B cell (primary cell): Measurements from ENCODE around the gene FLYWCH2. TPM values are rescaled to one million over a fixed set of nuclear protein-coding genes. Genes with fewer than 3 reads are reported as not detected.

ENCODE experiments used
- ATAC-seq: fragments of 200-7000 bp; cut with Tn5 transposase; one replicate; pipeline ENCODE4 v1.10.0; 2021; ENCODE audit warnings: low read depth, mild to moderate bottlenecking, moderate number of reproducible peaks, moderate library complexity
- CTCF ChIA-PET: fragments of 350-600 bp; sonication (Branson Sonifier 250); formaldehyde crosslinking; loops from one replicate; lab custom pipeline; 2021; ENCODE audit warnings: antibody characterized with exemption, inconsistent platforms; lab: Charles Lee
- POLR2A ChIA-PET: fragments of 350-600 bp; sonication (Branson Sonifier 250); formaldehyde crosslinking; loops from one replicate; lab custom pipeline; 2021; ENCODE audit warnings: antibody characterized with exemption; lab: Charles Lee
- DNase-seq: peaks from one replicate; pipeline ENCODE4 v3.0.0; 2013
- H2AFZ ChIP-seq: 2 replicates; pipeline ENCODE4 v1.6.1; 2012; ENCODE audit warnings: mild to moderate bottlenecking, low read depth, low read length; ENCODE audit not compliant: insufficient read depth, poor library complexity, severe bottlenecking
- H3K27ac ChIP-seq, 2 donors: 1 replicate in 1 of 2; 2 replicates in 1 of 2; pipeline ENCODE4 v1.5.1; 2012 to 2013; ENCODE audit warnings: low read length in 2 of 2, mild to moderate bottlenecking in 2 of 2, moderate library complexity in 1 of 2
- H3K27me3 ChIP-seq, 4 experiments: fragments of 200-600 bp in 1 of 4; sonication (generic) in 1 of 4; replicated peaks in 1 of 4; 1 replicate in 2 of 4; 2 replicates in 2 of 4; pipeline versions ENCODE4 v1.6.1 to v1.7.0; 2013 to 2016; ENCODE audit warnings: low read length in 3 of 4, mild to moderate bottlenecking in 2 of 4, mixed read lengths in 1 of 4, moderate library complexity in 1 of 4; ENCODE audit not compliant: insufficient read depth in 4 of 4, control insufficient read depth in 3 of 4; ENCODE audit errors: control extremely low read depth in 1 of 4
- H3K36me3 ChIP-seq, 2 experiments: replicated peaks in 1 of 2; 1 replicate in 1 of 2; 2 replicates in 1 of 2; pipeline versions ENCODE4 v1.6.1 to v1.7.1; 2013; ENCODE audit warnings: low read length in 1 of 2; ENCODE audit not compliant: insufficient read depth in 2 of 2, control insufficient read depth in 1 of 2; ENCODE audit errors: control extremely low read depth in 1 of 2, extremely low read depth in 1 of 2
- H3K4me1 ChIP-seq, 2 donors: fragments of 200-600 bp in 1 of 2; sonication (generic) in 1 of 2; 1 replicate in 1 of 2; 2 replicates in 1 of 2; pipeline versions ENCODE4 v1.5.1 to v1.6.1; 2013 to 2017; ENCODE audit warnings: low read length in 2 of 2; ENCODE audit not compliant: control insufficient read depth in 2 of 2, insufficient read depth in 2 of 2
- H3K4me2 ChIP-seq: replicated peaks from 2 replicates; pipeline ENCODE3; 2012; ENCODE audit warnings: mild to moderate bottlenecking, low read depth, low read length; ENCODE audit not compliant: poor library complexity, severe bottlenecking
- H3K4me3 ChIP-seq, 5 experiments: fragments of 200-600 bp in 1 of 5; sonication (generic) in 1 of 5; 1 replicate in 3 of 5; 2 replicates in 2 of 5; pipeline versions ENCODE4 v1.5.1 to v1.7.0; 2011 to 2016; ENCODE audit warnings: low read length in 4 of 5, mild to moderate bottlenecking in 4 of 5, low read depth in 2 of 5, control low read depth in 1 of 5, moderate library complexity in 1 of 5; ENCODE audit not compliant: insufficient read depth in 1 of 5; ENCODE audit errors: control extremely low read depth in 1 of 5, extremely low read depth in 1 of 5
- H3K79me2 ChIP-seq: fragments of 200-600 bp; sonication (generic); one replicate; pipeline ENCODE4 v1.6.0; 2016; ENCODE audit warnings: low read length; ENCODE audit not compliant: control insufficient read depth, insufficient read depth
- H3K9ac ChIP-seq: fragments of 200-600 bp; sonication (generic); 2 replicates; pipeline ENCODE4 v1.6.1; 2017; ENCODE audit warnings: mild to moderate bottlenecking, low read length, moderate library complexity
- H3K9me3 ChIP-seq, 3 donors: one replicate each; pipeline versions ENCODE4 v1.6.1 to v1.7.1; 2013; ENCODE audit warnings: low read length in 2 of 3; ENCODE audit not compliant: control insufficient read depth in 2 of 3, insufficient read depth in 1 of 3; ENCODE audit errors: control extremely low read depth in 1 of 3
- H4K20me1 ChIP-seq: 2 replicates; pipeline ENCODE4 v1.6.0; 2012; ENCODE audit warnings: mild to moderate bottlenecking, low read length; ENCODE audit not compliant: insufficient read depth, control insufficient read depth, poor library complexity, severe bottlenecking
- H3K27ac Mint-ChIP-seq: one replicate; pipeline ENCODE4 v1.8.0; 2021; ENCODE audit warnings: mixed read lengths
- H3K27me3 Mint-ChIP-seq: one replicate; pipeline ENCODE4 v1.8.0; 2021; ENCODE audit warnings: mixed read lengths
- H3K4me1 Mint-ChIP-seq: one replicate; pipeline ENCODE4 v1.8.0; 2021; ENCODE audit warnings: mixed read lengths
- H3K4me3 Mint-ChIP-seq: one replicate; pipeline ENCODE4 v1.8.0; 2021; ENCODE audit warnings: mixed read lengths
- H3K9me3 Mint-ChIP-seq: one replicate; pipeline ENCODE4 v1.8.0; 2022; ENCODE audit warnings: mixed read lengths; ENCODE audit not compliant: insufficient read depth
- CTCF ChIP-seq: fragments of 200-600 bp; IDR thresholded peaks from one replicate; pipeline ENCODE4 v1.8.0; 2022; ENCODE audit warnings: antibody characterized with exemption, mild to moderate bottlenecking
- EZH2 ChIP-seq: IDR thresholded peaks from 2 replicates; pipeline ENCODE4 v1.6.1; 2012; ENCODE audit warnings: borderline replicate concordance, low read depth, mild to moderate bottlenecking, moderate library complexity, low read length; ENCODE audit not compliant: insufficient read depth, poor library complexity, severe bottlenecking
- WGBS: methylation state at CpG from one replicate; pipeline ENCODE4 v1.1.5; 2013; ENCODE audit warnings: missing lambda C conversion rate; ENCODE audit not compliant: insufficient coverage; 5-methylcytosine and 5-hydroxymethylcytosine counted together
- intact Hi-C: fragments of 100-400 bp; cut with micrococcal nuclease; formaldehyde crosslinking; loops from one replicate; pipeline ENCODE4 v1.10.0; 2022
- polyA plus RNA-seq: library from polyadenylated mRNA; depleted of rRNA; stranded (reverse); fragments of >200 nt; gene quantifications from 2 replicates; pipeline ENCODE4 v1.2.3, GENCODE V29; 2012
- total RNA-seq, 2 donors: library from RNA; stranded (reverse); fragments of 120-200 nt in 1 of 2; gene quantifications; 1 replicate in 1 of 2; 2 replicates in 1 of 2; pipeline versions ENCODE4 v1.2.3 to v1.2.4, GENCODE V29; 2013 to 2022

The FLYWCH2 gene
- total and polyA plus RNA-seq, 2 donors (not counting 1 experiment from before 2014, with no cell fraction given): 22.3 to 24.1 TPM

GRCh38 chr16:2925951-2926649 lies 43.1 kb downstream of the FLYWCH2 start:
- Histone ChIP-seq H3K4me2 (no peak overlapping the region), H2AFZ (no peak overlapping the region), H4K20me1 (peaks cover 5% of the 10 kb centered on the region), H3K4me1 (peaks cover 4 to 9% of the 10 kb centered on the region in 2 donors), H3K27me3 (no peaks in the 10 kb centered on the region), H3K27ac (no peak overlapping the region), H3K36me3 (peaks cover 0 to 9% of the 10 kb centered on the region in 2 experiments), H3K79me2 (peaks cover 14% of the 10 kb centered on the region), H3K4me3 (no peak overlapping the region), H3K9me3 (no peaks in the 10 kb centered on the region), H3K9ac (no peak overlapping the region)
- POLR2A ChIA-PET: no interaction called here
- no peaks in the 10 kb centered on the region for H3K9me3 Mint-ChIP-seq
- CTCF ChIA-PET: interaction anchor here (0.6 to 1.9 kb wide), 14 partner anchors 12 to 60 kb away, joined by 3 to 9 read pairs (median 5); partner anchors contain the start of genes FLYWCH1, FLYWCH2 and PAQR4
- ATAC-seq (no peak), DNase-seq (no peak)
- no peak overlapping the region for H3K27ac Mint-ChIP-seq
- no peaks in the 10 kb centered on the region for H3K27me3 Mint-ChIP-seq
- H3K4me3 Mint-ChIP-seq: no peak overlapping the region
- TF ChIP-seq EZH2: no peak
- no peak for TF ChIP-seq CTCF
- H3K4me1 Mint-ChIP-seq: peaks cover 7% of the 10 kb centered on the region
- intact Hi-C loops: loop anchor here (2.0 kb wide), 1 partner anchor 43 kb away; the partner anchor contains the start of gene FLYWCH2
- 100% methylated on average over 4 of the region's 9 CpGs for whole genome bisulfite sequencing

- no peak for DNase-seq
- H3K27me3 ChIP-seq: no peaks in the 10 kb centered on the region
- Mint-ChIP-seq H3K4me1 (peaks cover 7% of the 10 kb centered on the region), H3K27ac (no peak overlapping the region), H3K4me3 (peak overlapping the region; percentile 17), H3K27me3 (no peaks in the 10 kb centered on the region), H3K9me3 (no peaks in the 10 kb centered on the region)
- no peak for TF ChIP-seq EZH2
- no peak for TF ChIP-seq CTCF
- H3K36me3 ChIP-seq: peaks cover 0 to 9% of the 10 kb centered on the region in 2 experiments
- no peak overlapping the region for H3K27ac ChIP-seq
- no peak for ATAC-seq
- H3K4me3 ChIP-seq: no peak overlapping the region
- ChIA-PET POLR2A (interaction anchor here (0.8 kb wide), 1 partner anchor 58 kb away, joined by 3 read pairs; no protein-coding TSS in a partner anchor), CTCF (interaction anchor here (0.7 to 1.9 kb wide), 19 partner anchors 8 to 61 kb away, joined by 3 to 9 read pairs (median 4); partner anchors contain the start of genes FLYWCH1, FLYWCH2 and PAQR4)
- H2AFZ ChIP-seq: peak overlapping the region; percentile 60
- peak overlapping the region; percentile 61 for H3K4me2 ChIP-seq
- intact Hi-C loops: loop anchor here (2.0 kb wide), 1 partner anchor 44 kb away; the partner anchor contains the start of gene FLYWCH2
- peaks cover 9% of the 10 kb centered on the region for H3K79me2 ChIP-seq
- peaks cover 4 to 9% of the 10 kb centered on the region in 2 donors for H3K4me1 ChIP-seq
- no peaks in the 10 kb centered on the region for H3K9me3 ChIP-seq
- 60% methylated on average over 2 of the region's 5 CpGs for WGBS
- H3K9ac ChIP-seq: no peak overlapping the region
- peaks cover 5% of the 10 kb centered on the region for H4K20me1 ChIP-seq
Measured at GRCh38 chr16:2926650-2926999, 43.6 kb downstream of the FLYWCH2 start.
